Measurements from ENCODE around the gene ADGRG1.
A peak's percentile ranks its signal among the peaks of the same experiment; 100 is the strongest.

The ADGRG1 gene

GRCh38 chr16:57637424-57637823, 9.0 kb downstream of the ADGRG1 start:
- DNase-seq = no peak

GRCh38 chr16:57637965-57638364, 9.5 kb downstream of the ADGRG1 start:
- DNase-seq = no peak

DNA sequence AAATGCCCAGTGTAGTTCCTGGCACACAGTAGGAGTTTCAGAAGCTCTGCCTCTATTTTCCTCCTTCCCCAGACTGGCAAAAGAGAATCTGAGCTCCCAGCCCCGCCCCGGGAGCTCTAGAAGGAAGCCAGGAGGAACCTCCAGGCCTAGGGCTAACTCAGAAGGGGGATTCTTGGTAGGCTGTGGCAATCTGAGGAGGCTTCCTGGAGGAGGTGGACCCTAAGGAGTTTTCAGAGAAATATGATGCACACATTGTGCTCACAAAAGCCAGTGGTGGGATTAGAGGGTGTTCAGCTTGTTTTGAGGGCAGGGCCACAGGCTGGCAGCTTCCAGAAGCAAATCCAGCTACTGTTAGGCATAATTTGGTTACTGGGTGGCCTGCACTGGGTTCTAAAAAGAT, 10.0 kb downstream of the ADGRG1 start:
- no peak for DNase-seq

GRCh38 chr16:57639172-57639887, 10.9 kb downstream of the ADGRG1 start:
- DNase-seq = no peak

DNA sequence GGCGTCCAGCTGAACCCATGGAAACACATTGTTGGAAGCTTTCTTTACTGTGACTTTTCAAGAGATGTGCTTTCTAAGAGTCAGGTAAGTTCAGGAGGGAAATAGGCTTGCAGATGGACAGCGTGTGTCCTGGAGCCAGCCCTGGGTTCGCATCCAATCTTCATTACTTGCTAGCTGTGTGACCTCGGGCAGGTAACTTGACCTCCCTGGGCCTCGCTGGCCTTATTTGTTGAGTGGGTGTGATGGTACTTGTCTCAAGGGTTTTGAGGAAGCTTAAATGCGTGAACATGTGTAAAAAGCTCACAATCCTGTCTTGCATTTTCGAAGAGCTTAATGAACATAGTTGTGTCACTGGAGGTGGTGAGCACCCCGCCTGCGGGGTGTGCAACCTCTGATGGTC, 11.8 kb downstream of the ADGRG1 start:
- no peak for DNase-seq

DNA sequence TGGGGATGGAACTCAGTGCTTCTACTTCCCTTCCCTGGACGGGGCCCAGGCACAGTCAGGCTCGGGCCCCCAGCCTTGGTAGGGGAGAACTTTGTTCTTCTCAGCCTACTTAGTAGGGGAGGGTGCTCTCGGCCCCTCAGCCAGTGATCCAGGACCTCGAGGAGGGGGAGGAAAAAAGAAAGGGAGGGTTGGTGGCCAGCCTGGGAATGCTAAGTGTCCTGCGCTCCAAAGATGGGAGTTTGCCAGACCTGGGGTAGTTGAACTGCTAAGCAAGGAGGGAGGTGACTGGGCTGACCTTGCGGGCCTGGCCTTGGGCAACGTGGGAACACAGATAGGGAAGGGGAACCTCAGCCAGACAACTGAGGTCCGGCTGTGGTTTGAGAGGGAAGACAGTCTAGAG, 12.2 kb downstream of the ADGRG1 start:
- DNase-seq = no peak

- no peak for DNase-seq
These were observed 14.0 kb downstream of the ADGRG1 start for GRCh38 chr16:57642160-57643135.

DNA sequence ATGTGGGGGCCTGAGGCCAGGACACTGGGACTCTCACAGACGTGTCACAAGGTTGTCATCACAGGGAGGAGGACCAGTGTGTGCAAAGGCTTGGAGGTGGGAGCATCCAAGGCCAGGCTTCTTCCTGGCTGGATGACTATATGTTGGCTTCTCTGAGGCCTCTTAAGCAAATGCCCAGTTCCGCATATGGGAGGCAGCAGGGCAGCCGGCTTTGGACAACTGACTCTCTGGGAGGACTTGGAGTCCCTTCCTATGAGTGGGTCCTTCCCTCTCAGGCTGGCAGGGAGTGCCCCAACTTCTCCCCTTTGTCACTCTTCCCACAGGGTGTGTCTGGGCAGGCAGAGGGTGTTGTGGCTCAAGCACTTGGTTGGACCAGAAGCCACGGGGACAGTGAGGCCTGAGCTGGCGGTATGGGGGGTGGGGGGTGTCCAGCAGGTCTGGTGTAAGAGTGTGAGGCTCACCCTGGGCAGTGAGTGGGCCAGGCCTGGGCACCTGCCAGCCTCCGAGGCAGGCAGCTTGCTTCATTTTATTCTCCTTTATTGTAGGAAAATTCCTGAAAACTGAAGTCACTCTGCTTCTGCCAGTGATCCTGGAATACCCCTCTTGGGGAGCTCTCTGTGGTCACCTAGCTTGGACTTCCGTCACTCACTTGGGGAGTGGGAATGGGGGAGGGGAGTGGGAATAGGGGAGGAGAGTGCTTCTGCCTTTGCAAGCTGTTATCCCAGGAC, 14.9 kb downstream of the ADGRG1 start:
- DNase-seq = no peak

DNA sequence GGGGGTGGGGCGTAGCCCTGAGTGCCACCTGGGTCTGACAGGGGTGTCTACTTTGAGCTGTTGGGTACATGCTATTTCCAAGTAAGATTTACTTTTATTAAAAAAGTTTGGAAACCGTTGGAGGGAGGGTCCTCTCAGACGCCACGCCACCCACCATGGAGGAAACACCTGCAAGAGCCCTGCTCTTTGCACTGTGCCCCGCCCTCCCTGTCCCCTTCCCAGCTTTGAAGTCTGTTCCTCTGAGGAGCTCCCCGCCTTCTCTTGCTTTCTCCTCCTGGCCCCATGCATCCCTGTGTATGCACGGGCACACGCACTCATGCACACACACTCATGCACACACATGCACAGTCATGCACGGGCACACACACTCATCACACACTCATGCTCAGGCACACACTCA, 15.5 kb downstream of the ADGRG1 start:
- peak; percentile 43 for DNase-seq

- no peak for DNase-seq
These were observed 16.1 kb downstream of the ADGRG1 start for GRCh38 chr16:57644383-57645014.

- no peak for DNase-seq
These were observed 16.7 kb downstream of the ADGRG1 start for GRCh38 chr16:57645169-57645568.

DNA sequence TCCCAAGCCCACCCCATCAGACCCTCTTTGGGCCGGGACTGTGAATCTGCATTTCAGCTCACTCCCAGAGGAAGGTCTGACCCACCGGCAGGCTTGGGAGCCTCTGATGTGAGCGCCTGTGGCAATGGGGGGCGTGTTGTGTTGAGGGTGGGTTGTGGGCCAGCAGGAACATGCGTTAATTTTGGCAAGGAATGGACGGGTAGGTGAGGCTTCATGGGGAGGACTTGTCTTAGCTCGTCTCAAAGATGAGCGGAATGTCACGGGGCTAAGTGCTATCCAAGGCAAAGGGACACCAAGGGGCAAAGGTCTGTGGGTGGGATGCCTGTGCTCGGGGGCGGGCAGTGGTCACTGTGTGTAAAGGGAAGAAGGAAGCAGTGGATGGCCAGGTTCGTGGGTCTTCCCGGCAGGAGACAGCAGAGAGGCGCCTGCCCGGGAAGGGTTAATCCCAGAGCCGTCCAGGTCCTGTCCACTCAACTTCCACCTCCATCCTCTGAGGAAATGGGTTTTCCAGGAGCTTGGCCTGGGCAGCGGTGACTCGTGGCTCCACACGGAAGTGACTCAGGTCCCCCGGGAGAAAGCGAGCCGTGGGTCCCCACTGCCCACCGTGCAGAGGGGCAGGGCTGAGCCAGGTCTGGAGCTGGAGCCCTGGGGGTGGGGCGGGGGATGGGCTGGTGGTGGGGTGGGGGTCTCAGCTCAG, 17.4 kb downstream of the ADGRG1 start:
- no peak for DNase-seq

DNA sequence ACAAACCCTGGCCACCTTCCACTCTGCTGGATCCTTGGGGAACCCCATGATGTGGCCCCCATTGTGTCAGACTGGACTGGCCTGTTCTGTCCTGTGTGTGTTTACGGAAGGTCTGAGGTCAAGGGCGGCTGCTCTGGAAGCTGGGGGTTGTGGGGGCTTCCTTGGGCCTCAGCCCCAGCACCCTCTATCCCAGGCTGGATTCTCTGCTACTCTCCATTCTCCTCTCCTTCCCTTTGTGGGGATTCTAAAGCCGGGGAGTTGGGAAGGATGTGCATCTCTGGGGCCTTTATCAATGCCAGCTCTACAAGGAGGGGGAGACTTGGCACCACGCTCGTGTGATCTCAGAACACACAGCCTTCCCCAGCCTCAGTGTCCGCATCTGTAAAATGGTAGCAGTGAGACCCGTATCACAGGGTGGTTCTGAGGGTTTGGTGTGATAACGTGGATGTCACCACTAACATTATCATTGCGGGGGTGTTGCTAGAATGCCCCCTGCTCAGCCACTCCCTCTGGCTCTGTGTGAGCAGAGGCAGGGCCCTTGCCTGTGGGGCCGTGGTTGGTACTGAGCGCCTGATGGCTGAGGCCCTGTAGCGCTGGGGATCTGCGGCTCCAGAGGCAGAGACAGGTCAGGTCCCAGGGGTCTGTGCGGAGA, 18.1 kb downstream of the ADGRG1 start:
- DNase-seq = no peak

DNA sequence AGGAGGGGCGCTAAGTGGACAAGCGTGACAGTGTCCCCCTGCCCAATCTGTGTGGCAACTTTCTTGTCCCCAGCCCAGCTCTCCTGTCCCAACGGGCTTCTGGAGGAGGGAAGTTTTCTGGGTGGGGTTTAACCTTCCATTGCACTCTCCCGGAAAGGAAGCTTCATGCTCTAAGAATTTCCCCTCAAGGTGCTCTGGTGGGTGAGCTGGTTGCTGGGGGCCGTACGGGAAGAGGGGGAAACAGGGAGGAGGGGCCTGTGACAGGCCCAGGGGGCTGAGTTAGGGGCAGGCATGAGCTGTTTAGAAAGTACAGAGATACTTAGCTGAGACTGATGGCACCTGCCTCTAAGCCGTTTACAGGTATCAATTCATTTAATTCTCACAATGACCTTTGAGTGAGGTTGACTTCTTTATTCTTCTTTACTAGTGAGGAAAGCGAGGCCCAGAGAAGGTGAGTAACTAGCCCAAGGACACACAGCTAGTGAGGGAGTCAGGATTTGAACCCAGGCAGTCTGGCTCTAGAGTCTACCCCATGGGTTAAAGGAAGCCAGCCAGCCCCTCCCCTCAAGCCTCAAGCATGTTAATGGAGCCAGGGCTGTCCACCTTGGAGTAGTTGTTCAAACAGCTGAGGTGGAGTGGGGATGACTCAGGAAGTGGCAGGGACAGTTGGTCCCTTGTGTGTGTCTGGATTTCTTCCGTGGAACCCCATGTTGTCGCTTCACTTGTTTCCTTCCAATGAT, 18.9 kb downstream of the ADGRG1 start:
- no peak for DNase-seq

DNA sequence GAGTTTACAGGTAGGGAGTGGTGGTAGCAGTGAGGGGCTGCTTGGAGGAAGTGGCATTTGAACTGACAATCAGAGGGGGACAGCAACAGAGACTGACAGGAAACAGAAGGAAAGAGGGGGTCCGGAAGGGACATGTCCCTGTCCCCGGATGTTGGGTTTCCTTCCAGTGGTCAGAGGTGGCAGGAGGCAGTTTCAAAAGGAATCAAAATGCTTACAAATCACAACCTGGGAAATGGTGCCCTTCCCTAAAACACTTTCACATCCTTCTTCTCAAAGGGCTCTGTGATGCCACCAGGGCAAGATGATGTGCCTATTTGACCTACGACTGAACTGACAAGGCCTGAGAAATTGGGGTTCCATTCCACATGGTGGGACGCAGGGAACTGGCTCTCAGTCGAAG, 19.7 kb downstream of the ADGRG1 start:
- DNase-seq = peak; percentile 84

DNA sequence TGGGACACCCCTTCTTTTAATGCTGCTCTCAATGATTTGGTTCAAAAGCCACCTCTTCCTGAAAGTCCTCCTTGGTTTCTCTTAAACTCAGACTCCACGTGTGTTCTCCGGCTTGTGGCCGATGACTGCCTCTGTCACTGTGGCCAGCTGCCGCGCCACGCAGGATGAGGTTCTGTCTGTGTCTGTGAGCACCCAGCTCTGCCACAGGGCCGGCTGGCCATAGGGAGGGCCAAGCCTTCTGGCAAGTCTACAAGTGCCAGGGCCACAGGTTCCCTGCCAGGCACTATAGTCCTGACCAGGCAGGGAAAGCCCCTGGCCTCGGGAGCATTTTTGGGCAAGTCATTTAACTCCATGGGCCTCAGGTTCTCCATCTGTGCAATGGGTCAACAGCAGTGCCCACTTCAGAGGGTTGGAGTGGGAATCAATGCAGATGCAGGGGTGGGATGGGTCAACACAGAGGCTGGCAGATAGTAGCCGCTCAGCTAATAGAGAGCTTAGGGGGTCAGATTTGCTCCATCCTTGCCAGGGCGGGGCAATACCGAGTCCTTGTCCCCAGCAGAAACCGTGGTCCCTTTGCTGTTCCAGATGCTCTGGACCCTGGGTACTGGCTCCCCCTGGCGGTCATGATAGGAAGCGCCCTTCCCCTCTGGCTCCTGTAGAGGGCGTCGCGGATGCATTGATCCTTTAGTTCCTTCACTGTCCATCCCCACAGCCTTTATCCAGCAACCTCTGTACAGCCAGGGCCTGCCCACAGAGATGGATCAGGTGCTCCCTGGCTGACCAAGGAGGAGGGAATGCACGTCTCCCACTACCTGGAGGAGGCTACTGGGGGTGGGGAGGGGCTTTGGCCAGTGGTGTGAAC, 20.4 kb downstream of the ADGRG1 start:
- DNase-seq = peak; percentile 89

- no peak for DNase-seq
These were observed 21.0 kb downstream of the ADGRG1 start for GRCh38 chr16:57649443-57649751.

DNA sequence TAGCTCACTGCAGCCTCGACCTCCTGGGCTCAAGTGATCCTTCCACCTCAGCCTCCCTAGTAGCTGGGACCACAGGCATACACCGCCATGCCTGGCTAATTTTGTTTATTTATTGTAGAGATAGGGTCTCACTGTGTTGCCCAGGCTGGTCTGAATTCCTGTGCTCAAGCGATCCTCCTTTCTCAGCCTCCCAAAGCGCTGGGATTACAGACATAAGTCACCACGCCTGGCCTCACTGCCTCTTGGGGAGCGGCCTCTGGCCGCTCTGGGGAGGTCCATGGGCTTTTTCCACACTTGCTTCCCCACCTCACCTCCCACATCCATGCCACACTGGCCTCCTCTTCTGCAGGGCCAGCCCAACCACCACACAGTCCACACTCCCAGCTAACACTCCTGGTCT, 21.4 kb downstream of the ADGRG1 start:
- DNase-seq = no peak

DNA sequence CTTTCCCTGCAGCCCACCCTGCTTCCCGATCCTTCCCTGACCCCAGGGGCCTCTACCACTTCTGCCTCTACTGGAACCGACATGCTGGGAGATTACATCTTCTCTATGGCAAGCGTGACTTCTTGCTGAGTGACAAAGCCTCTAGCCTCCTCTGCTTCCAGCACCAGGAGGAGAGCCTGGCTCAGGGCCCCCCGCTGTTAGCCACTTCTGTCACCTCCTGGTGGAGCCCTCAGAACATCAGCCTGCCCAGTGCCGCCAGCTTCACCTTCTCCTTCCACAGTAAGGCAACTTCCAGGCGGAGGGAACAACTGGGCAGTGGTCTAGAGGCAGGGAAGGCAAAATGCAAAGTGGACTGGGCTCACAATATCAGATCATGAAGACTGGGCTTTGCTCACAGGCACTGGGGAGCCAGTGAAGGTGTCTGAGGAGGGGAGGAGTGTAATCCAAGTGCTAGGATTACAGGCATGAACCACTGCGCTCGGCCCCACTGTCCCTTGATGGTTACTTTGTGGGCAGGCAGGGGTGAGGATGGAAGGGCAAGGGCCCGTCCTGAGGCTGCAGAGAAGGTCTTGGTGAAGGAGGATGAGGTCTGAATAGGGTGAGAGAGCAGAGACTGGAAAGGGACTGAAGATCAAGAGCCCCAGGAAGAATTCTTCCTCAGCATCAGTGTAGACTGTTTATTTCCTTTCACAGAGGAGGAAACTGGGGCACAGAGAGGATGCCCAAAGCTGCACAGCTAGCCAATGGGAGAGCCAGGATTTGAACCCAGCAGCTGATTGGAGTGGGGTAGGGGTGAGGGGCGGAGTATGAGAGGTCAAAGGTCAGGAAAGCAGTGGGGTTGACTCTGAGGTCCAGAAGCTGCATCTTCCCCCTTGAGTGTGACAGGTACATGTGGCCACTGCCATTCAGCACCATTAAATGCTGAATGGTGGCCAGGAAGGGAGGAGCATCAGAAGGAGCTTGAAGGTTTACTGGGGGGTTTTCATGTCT, 23.2 kb downstream of the ADGRG1 start:
- no peak for DNase-seq
